Suprapubic skin (tissue), 4 donors: ENCODE data around the gene EEPD1. TPM values are rescaled to one million over a fixed set of nuclear protein-coding genes. Genes with fewer than 3 reads are reported as not detected.

ENCODE experiments used
- DNase-seq, 2 donors: peaks; one replicate each; pipeline ENCODE4 v3.0.0-alpha.2; 2019; ENCODE audit warnings: low spot score in 2 of 2
- H3K27ac ChIP-seq: fragments of 200-600 bp; sonication (generic); one replicate; pipeline ENCODE4 v1.5.1; 2019
- H3K27me3 ChIP-seq: fragments of 200-600 bp; sonication (generic); one replicate; pipeline ENCODE4 v1.5.1; 2019
- H3K36me3 ChIP-seq: fragments of 200-600 bp; sonication (generic); one replicate; pipeline ENCODE4 v1.5.1; 2019
- H3K4me1 ChIP-seq: fragments of 200-600 bp; sonication (generic); one replicate; pipeline ENCODE4 v1.5.1; 2019
- H3K4me3 ChIP-seq: fragments of 200-600 bp; sonication (generic); one replicate; pipeline ENCODE4 v1.5.1; 2019; ENCODE audit warnings: mild to moderate bottlenecking
- H3K9me3 ChIP-seq: fragments of 200-600 bp; sonication (generic); one replicate; pipeline ENCODE4 v1.5.1; 2019
- CTCF ChIP-seq, 2 donors: fragments of 200-600 bp in 1 of 2; fragments of 450-650 bp in 1 of 2; sonication (generic) in 1 of 2; IDR thresholded peaks; one replicate each; pipeline ENCODE4 v1.5.1; 2016 to 2019; ENCODE audit warnings: antibody characterized with exemption in 2 of 2, mild to moderate bottlenecking in 1 of 2, moderate library complexity in 1 of 2
- EP300 ChIP-seq: sonication (generic); formaldehyde crosslinking; IDR thresholded peaks from one replicate; pipeline ENCODE4 v1.6.1; 2017; ENCODE audit warnings: antibody characterized with exemption
- POLR2A ChIP-seq, 2 donors: fragments of 450-650 bp; IDR thresholded peaks; one replicate each; pipeline ENCODE4 v1.6.1; 2017; ENCODE audit warnings: antibody characterized with exemption in 2 of 2, mild to moderate bottlenecking in 2 of 2, moderate library complexity in 2 of 2
- POLR2AphosphoS5 ChIP-seq, 3 donors: sonication (generic); formaldehyde crosslinking; IDR thresholded peaks; one replicate each; pipeline ENCODE4 v1.6.1; 2017; ENCODE audit warnings: antibody characterized with exemption in 3 of 3
- WGBS: methylation state at CpG from one replicate; pipeline ENCODE4 v1.1.5; 2018; 5-methylcytosine and 5-hydroxymethylcytosine counted together
- total RNA-seq, 4 donors: library from RNA; depleted of rRNA; stranded (reverse); fragments of >200 nt; gene quantifications; one replicate each; pipeline ENCODE4 v1.1.0, GENCODE V29; 2016

Gene EEPD1
- total RNA-seq, 4 donors from 2014 or later: 11.7 to 18.2 (median 16.1) TPM

DNA sequence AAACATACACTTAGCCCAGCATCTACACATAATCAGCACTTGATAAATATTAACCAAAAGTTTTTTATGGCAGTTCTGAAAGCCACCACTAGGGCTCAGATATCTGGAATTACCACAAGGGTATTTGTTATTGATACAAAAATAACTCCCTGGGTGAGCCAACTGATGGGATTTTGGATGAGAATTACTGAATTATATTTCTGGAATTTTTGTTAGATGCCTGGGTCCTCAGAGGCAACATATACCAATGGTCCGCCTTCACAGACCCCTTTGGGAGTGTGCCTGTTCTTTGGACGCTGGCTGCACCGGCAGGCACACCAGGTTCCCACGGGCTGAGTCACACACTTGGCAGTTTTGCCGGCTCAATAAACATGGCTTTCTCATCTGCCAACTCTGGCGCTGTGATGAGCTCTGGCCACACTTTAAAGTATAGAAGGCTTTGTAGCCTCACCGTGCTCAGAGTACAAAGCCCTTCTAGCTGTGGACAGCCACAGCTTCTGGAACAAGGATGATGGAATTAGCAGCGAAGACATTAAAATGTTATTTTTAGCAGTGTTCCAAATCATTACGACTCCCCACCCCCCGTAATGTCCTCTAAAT lies 24.5 kb upstream of the EEPD1 start:
- TF ChIP-seq POLR2AphosphoS5 (IDR thresholded peaks at IDR 0.05): peak in 2 of 3 donors; percentile 31 to 66
- TF ChIP-seq CTCF (IDR thresholded peaks at IDR 0.05): peak; percentile 73 to 78
- no peak for TF ChIP-seq EP300
- no peak for TF ChIP-seq POLR2A (IDR thresholded peaks at IDR 0.05)
- WGBS: 15% methylated on average over 10 of the region's 10 CpGs
- peak; percentile 88 to 93 for DNase-seq

DNA sequence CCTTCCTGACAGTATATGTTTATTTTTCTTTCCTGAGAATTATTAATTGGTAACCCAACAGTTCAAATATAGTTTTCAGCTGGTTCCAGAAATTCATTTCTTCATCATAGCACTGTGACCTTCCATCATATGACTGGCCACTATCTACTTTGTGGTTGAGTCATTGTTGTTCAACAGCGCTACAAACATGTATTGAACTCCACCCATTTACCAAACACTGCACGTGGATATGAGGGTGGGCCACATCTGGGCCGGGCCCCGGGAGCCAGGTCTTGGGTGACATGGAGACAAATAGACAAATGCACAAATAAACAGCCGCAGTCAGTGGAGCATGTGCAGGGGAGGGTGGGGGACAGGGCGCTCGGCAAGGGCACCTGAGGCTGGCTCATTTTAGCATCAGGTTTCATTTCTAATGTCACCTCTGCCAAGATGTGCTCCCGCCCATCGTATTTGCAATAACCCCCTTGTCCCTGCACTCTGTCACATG lies 24.0 kb upstream of the EEPD1 start:
- Histone ChIP-seq H3K36me3 (no peaks in the 10 kb centered on the region), H3K4me1 (peaks cover 53% of the 10 kb centered on the region), H3K4me3 (peak overlapping the region; percentile 10), H3K9me3 (no peaks in the 10 kb centered on the region), H3K27me3 (no peaks in the 10 kb centered on the region), H3K27ac (peak overlapping the region; percentile 88)
- TF ChIP-seq POLR2AphosphoS5 (IDR thresholded peaks at IDR 0.05) (peak in 1 of 3 donors; percentile 30), CTCF (IDR thresholded peaks at IDR 0.05) (no peak)
- 37% methylated on average over 9 of the region's 9 CpGs for WGBS
- peak in 1 of 2 donors; percentile 87 for DNase-seq

More for the DNA sequence above, 24.5 kb upstream of the EEPD1 start:
- Histone ChIP-seq H3K9me3 (no peaks in the 10 kb centered on the region), H3K4me3 (peak overlapping the region; percentile 10), H3K4me1 (peaks cover 53% of the 10 kb centered on the region), H3K36me3 (no peaks in the 10 kb centered on the region), H3K27ac (peak overlapping the region; percentile 88), H3K27me3 (no peaks in the 10 kb centered on the region)

DNA sequence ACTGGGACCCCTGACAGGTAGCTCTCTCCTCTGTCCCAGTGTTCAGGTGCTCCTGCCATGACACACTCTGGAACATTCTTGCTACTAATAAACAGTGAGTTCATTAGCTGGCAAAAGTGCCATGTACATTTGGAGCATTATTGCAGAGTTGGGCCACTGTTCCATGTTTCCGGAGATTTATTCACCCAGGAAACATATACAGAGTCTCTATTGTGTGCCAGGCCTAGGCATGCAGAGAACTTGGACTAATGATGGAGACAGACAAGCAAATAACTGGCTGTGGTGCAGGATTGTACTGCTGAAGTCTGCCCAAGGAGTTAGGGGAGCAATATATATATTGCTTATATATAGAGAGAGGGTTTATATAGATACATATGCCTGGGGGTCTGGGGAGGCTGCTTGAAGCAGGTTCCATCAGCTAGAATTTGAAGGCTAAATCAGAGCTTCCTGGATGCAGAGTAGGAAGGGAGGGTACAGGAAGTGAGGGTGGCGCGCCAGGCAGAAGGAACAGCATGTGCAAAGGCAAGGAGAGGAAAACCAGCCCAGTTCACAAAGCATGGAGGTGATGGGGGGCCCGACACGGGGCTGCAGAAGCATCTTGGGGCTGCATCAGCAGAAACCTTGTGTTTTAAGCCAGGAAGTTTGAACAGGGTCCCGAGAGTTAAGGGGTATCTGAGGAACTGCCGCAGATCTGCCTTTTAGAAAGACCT lies 22.7 kb upstream of the EEPD1 start:
- Histone ChIP-seq H3K27ac (peak overlapping the region; percentile 88), H3K36me3 (no peaks in the 10 kb centered on the region), H3K4me1 (peaks cover 53% of the 10 kb centered on the region), H3K9me3 (no peaks in the 10 kb centered on the region), H3K4me3 (no peak overlapping the region), H3K27me3 (no peaks in the 10 kb centered on the region)
- no peak for DNase-seq
- 82% methylated on average over 7 of the region's 7 CpGs for WGBS
- TF ChIP-seq POLR2A (IDR thresholded peaks at IDR 0.05) (no peak), CTCF (IDR thresholded peaks at IDR 0.05) (no peak), POLR2AphosphoS5 (IDR thresholded peaks at IDR 0.05) (no peak), EP300 (no peak)

GRCh38 chr7:36131026-36131425 lies 22.0 kb upstream of the EEPD1 start:
- no peaks in the 10 kb centered on the region for H3K9me3 ChIP-seq
- no peak overlapping the region for H3K27ac ChIP-seq
- no peaks in the 10 kb centered on the region for H3K27me3 ChIP-seq
- H3K4me1 ChIP-seq: peaks cover 52% of the 10 kb centered on the region
- TF ChIP-seq CTCF (IDR thresholded peaks at IDR 0.05): no peak
- no peak for TF ChIP-seq EP300
- TF ChIP-seq POLR2A (IDR thresholded peaks at IDR 0.05): no peak
- no peak for TF ChIP-seq POLR2AphosphoS5 (IDR thresholded peaks at IDR 0.05)
- no peak for DNase-seq
- H3K36me3 ChIP-seq: no peaks in the 10 kb centered on the region
- no peak overlapping the region for H3K4me3 ChIP-seq
- WGBS: 79% methylated on average over 4 of the region's 4 CpGs

GRCh38 chr7:36131499-36131898 lies 21.6 kb upstream of the EEPD1 start:
- Histone ChIP-seq H3K36me3 (no peaks in the 10 kb centered on the region), H3K27me3 (no peaks in the 10 kb centered on the region), H3K4me1 (peaks cover 50% of the 10 kb centered on the region), H3K4me3 (no peak overlapping the region), H3K9me3 (no peaks in the 10 kb centered on the region), H3K27ac (no peak overlapping the region)
- 89% methylated on average over 7 of the region's 7 CpGs for WGBS
- TF ChIP-seq POLR2A (IDR thresholded peaks at IDR 0.05): no peak
- no peak for TF ChIP-seq CTCF (IDR thresholded peaks at IDR 0.05)
- no peak for TF ChIP-seq EP300
- no peak for TF ChIP-seq POLR2AphosphoS5 (IDR thresholded peaks at IDR 0.05)
- no peak for DNase-seq
